H9 (cell line): ENCODE data around the gene LNPEP. TPM values are rescaled to one million over a fixed set of nuclear protein-coding genes. Genes with fewer than 3 reads are reported as not detected.

Source experiments
- DNase-seq: peaks from one replicate; pipeline ENCODE4 v3.0.0-alpha.2; 2017
- H2AFZ ChIP-seq: one replicate; pipeline ENCODE4 v1.6.1; 2013; ENCODE audit warnings: mild to moderate bottlenecking, low read length, control low read depth, moderate library complexity
- H2AK5ac ChIP-seq: 2 replicates; pipeline ENCODE4 v1.6.1; 2013; ENCODE audit warnings: low read length, control low read depth, mixed read lengths; ENCODE audit not compliant: insufficient read length
- H2BK120ac ChIP-seq: one replicate; pipeline ENCODE4 v1.6.1; 2013; ENCODE audit warnings: low read depth, mild to moderate bottlenecking, low read length, control low read depth, inconsistent platforms; ENCODE audit not compliant: poor library complexity, severe bottlenecking
- H2BK12ac ChIP-seq: 2 replicates; pipeline ENCODE4 v1.6.1; 2013; ENCODE audit warnings: low read length, control low read depth, mixed read lengths, low read depth; ENCODE audit not compliant: insufficient read length
- H2BK15ac ChIP-seq: 2 replicates; pipeline ENCODE4 v1.6.1; 2013; ENCODE audit warnings: low read depth, low read length, control low read depth
- H2BK20ac ChIP-seq: one replicate; pipeline ENCODE4 v1.6.1; 2013; ENCODE audit warnings: low read depth, mild to moderate bottlenecking, low read length, control low read depth, inconsistent platforms; ENCODE audit not compliant: poor library complexity, severe bottlenecking
- H2BK5ac ChIP-seq: 2 replicates; pipeline ENCODE4 v1.6.1; 2013; ENCODE audit warnings: low read length, control low read depth, mixed read lengths; ENCODE audit not compliant: insufficient read length
- H3K14ac ChIP-seq: 2 replicates; pipeline ENCODE4 v1.6.1; 2013; ENCODE audit warnings: low read length, control low read depth; ENCODE audit not compliant: insufficient read depth
- H3K18ac ChIP-seq: 2 replicates; pipeline ENCODE4 v1.6.1; 2013; ENCODE audit warnings: low read depth, mild to moderate bottlenecking, mixed read lengths, low read length, control low read depth; ENCODE audit not compliant: insufficient read length
- H3K23ac ChIP-seq: 2 replicates; pipeline ENCODE4 v1.6.1; 2013; ENCODE audit warnings: low read length, control low read depth, mixed read lengths, low read depth; ENCODE audit not compliant: insufficient read length
- H3K23me2 ChIP-seq: 2 replicates; pipeline ENCODE4 v1.6.1; 2013; ENCODE audit warnings: low read depth, mild to moderate bottlenecking, mixed read lengths, low read length, control low read depth; ENCODE audit not compliant: insufficient read length, poor library complexity, severe bottlenecking
- H3K27ac ChIP-seq: 2 replicates; pipeline ENCODE4 v1.5.1; 2013; ENCODE audit warnings: low read length, control low read depth, mixed read lengths, low read depth; ENCODE audit not compliant: insufficient read length
- H3K27me3 ChIP-seq: 2 replicates; pipeline ENCODE4 v1.6.1; 2013; ENCODE audit warnings: low read length, control low read depth, inconsistent platforms; ENCODE audit not compliant: insufficient read depth
- H3K4ac ChIP-seq: 2 replicates; pipeline ENCODE4 v1.6.1; 2013; ENCODE audit warnings: low read depth, mild to moderate bottlenecking, control low read depth, inconsistent platforms, low read length, moderate library complexity
- H3K4me1 ChIP-seq: 2 replicates; pipeline ENCODE4 v1.6.1; 2013; ENCODE audit warnings: low read length, control low read depth, inconsistent platforms; ENCODE audit not compliant: insufficient read depth
- H3K4me2 ChIP-seq: 2 replicates; pipeline ENCODE4 v1.6.1; 2013; ENCODE audit warnings: low read length, control low read depth, mixed read lengths; ENCODE audit not compliant: insufficient read length, insufficient read depth
- H3K56ac ChIP-seq: 2 replicates; pipeline ENCODE4 v1.6.1; 2013; ENCODE audit warnings: low read depth, mild to moderate bottlenecking, mixed read lengths, low read length, control low read depth; ENCODE audit not compliant: insufficient read length
- H3K79me1 ChIP-seq: 2 replicates; pipeline ENCODE4 v1.6.1; 2013; ENCODE audit warnings: low read depth, mild to moderate bottlenecking, moderate library complexity, low read length, control low read depth, inconsistent platforms; ENCODE audit not compliant: insufficient read depth, poor library complexity, severe bottlenecking
- H3K79me2 ChIP-seq: 2 replicates; pipeline ENCODE4 v1.6.1; 2013; ENCODE audit warnings: low read length, control low read depth, inconsistent platforms; ENCODE audit not compliant: insufficient read depth
- H3K9ac ChIP-seq: 2 replicates; pipeline ENCODE4 v1.6.1; 2013; ENCODE audit warnings: low read length, control low read depth, mixed read lengths; ENCODE audit not compliant: insufficient read length; ENCODE audit errors: extremely low read depth
- H3K9me3 ChIP-seq: one replicate; pipeline ENCODE4 v1.6.1; 2013; ENCODE audit warnings: low read depth, low read length, inconsistent platforms; ENCODE audit not compliant: control insufficient read depth
- H3T11ph ChIP-seq: one replicate; pipeline ENCODE4 v1.6.1; 2013; ENCODE audit warnings: mild to moderate bottlenecking, low read length, control low read depth, inconsistent platforms
- H4K20me1 ChIP-seq: one replicate; pipeline ENCODE4 v1.6.1; 2013; ENCODE audit not compliant: control insufficient read depth, insufficient read length, insufficient read depth
- H4K5ac ChIP-seq: 2 replicates; pipeline ENCODE4 v1.6.1; 2013; ENCODE audit warnings: low read depth, mild to moderate bottlenecking, mixed read lengths, low read length, control low read depth; ENCODE audit not compliant: insufficient read length
- H4K8ac ChIP-seq: replicated peaks from 2 replicates; pipeline ENCODE4 v1.6.1; 2013; ENCODE audit warnings: low read length, control low read depth, mixed read lengths, low read depth; ENCODE audit not compliant: insufficient read length
- H4K91ac ChIP-seq: 2 replicates; pipeline ENCODE4 v1.6.1; 2013; ENCODE audit warnings: low read depth, mild to moderate bottlenecking, moderate library complexity, mixed read lengths, low read length, control low read depth; ENCODE audit not compliant: insufficient read length
- H3K27ac Mint-ChIP-seq, 3 experiments: 2 replicates in 2 of 3; 3 replicates in 1 of 3; pipeline ENCODE4 v1.8.0; 2020 to 2021; ENCODE audit warnings: mixed read lengths in 3 of 3, mild to moderate bottlenecking in 1 of 3, moderate library complexity in 1 of 3
- H3K27me3 Mint-ChIP-seq: 2 replicates; pipeline ENCODE4 v1.8.0; 2021; ENCODE audit warnings: low read depth, mild to moderate bottlenecking, moderate library complexity, mixed read lengths
- H3K36me3 Mint-ChIP-seq, 3 experiments: 2 replicates in 2 of 3; 3 replicates in 1 of 3; pipeline ENCODE4 v1.8.0; 2020 to 2021; ENCODE audit warnings: low read depth in 3 of 3, mixed read lengths in 3 of 3; ENCODE audit not compliant: insufficient read depth in 1 of 3
- H3K4me1 Mint-ChIP-seq, 2 experiments: 2 replicates each; pipeline ENCODE4 v1.8.0; 2020; ENCODE audit warnings: mixed read lengths in 2 of 2
- H3K4me3 Mint-ChIP-seq, 2 experiments: 2 replicates in 1 of 2; 3 replicates in 1 of 2; pipeline ENCODE4 v1.8.0; 2020 to 2021; ENCODE audit warnings: mild to moderate bottlenecking in 2 of 2, mixed read lengths in 2 of 2, moderate library complexity in 1 of 2
- H3K9me3 Mint-ChIP-seq, 2 experiments: 2 replicates in 1 of 2; 3 replicates in 1 of 2; pipeline ENCODE4 v1.8.0; 2020; ENCODE audit warnings: mild to moderate bottlenecking in 2 of 2, mixed read lengths in 2 of 2, moderate library complexity in 1 of 2
- CTCF ChIP-seq: fragments of 200-600 bp; sonication (generic); conservative IDR thresholded peaks from 3 replicates; pipeline ENCODE4 v1.8.0; 2021; ENCODE audit warnings: antibody characterized with exemption, mild to moderate bottlenecking
- WGBS: extraction: QIAGEN DNeasy Blood & Tissue Kit; methylation state at CpG from one replicate; pipeline ENCODE4 v1.1.7; 2013; ENCODE audit warnings: missing lambda C conversion rate, low lambda C conversion rate, mixed read lengths; ENCODE audit not compliant: insufficient read length; ENCODE audit errors: extremely low coverage; 5-methylcytosine and 5-hydroxymethylcytosine counted together
- total RNA-seq: library from RNA; stranded (reverse); gene quantifications from 2 replicates; pipeline ENCODE4 v1.2.1, GENCODE V29; 2021

Gene LNPEP
- total RNA-seq, 1 experiment from 2014 or later, result 4.1 TPM

- Histone ChIP-seq H3K23me2 (no peaks in the 10 kb centered on the region), H2BK12ac (no peak overlapping the region), H3K56ac (no peak overlapping the region), H2BK20ac (no peak overlapping the region), H2BK120ac (no peak overlapping the region), H3K18ac (no peak overlapping the region), H3K4me2 (no peak overlapping the region), H2BK15ac (no peak overlapping the region), H3K79me1 (no peaks in the 10 kb centered on the region), H3K27me3 (no peaks in the 10 kb centered on the region), H4K20me1 (no peaks in the 10 kb centered on the region), H3K14ac (no peak overlapping the region), H4K5ac (no peak overlapping the region), H3K9ac (no peak overlapping the region), H3K4ac (no peak overlapping the region), H4K8ac (no peak overlapping the region), H3K79me2 (no peaks in the 10 kb centered on the region), H3K27ac (no peak overlapping the region), H3K23ac (no peak overlapping the region), H3T11ph (no peak overlapping the region), H3K9me3 (no peaks in the 10 kb centered on the region), H2AK5ac (no peak overlapping the region), H2BK5ac (no peak overlapping the region), H2AFZ (no peak overlapping the region), H3K4me1 (peaks cover 5% of the 10 kb centered on the region; the same call in 1 of the 2 replicates), H4K91ac (no peak overlapping the region)
- no peak for DNase-seq
- no peaks in the 10 kb centered on the region for H3K9me3 Mint-ChIP-seq
- H3K4me3 Mint-ChIP-seq, result no peak overlapping the region
- H3K4me1 Mint-ChIP-seq, result peaks cover 29 to 32% of the 10 kb centered on the region in 2 experiments
- no peaks in the 10 kb centered on the region for H3K27me3 Mint-ChIP-seq
- no peaks in the 10 kb centered on the region for H3K36me3 Mint-ChIP-seq
- peak overlapping the region in 1 of 3 experiments; percentile 45; a peak in 2 of 7 replicates for H3K27ac Mint-ChIP-seq
- no CpG with 5 or more reads among the region's 3 CpGs for WGBS
- no peak for TF ChIP-seq CTCF
Observed at GRCh38 chr5:97043511-97043910, 107.6 kb downstream of the LNPEP start.
